ENCODE results near the gene SLC8B1. TPM values are rescaled to one million over a fixed set of nuclear protein-coding genes. Genes with fewer than 3 reads are reported as not detected.

SLC8B1 gene
- total RNA-seq, 1 donor from 2014 or later: 39.3 TPM

DNA sequence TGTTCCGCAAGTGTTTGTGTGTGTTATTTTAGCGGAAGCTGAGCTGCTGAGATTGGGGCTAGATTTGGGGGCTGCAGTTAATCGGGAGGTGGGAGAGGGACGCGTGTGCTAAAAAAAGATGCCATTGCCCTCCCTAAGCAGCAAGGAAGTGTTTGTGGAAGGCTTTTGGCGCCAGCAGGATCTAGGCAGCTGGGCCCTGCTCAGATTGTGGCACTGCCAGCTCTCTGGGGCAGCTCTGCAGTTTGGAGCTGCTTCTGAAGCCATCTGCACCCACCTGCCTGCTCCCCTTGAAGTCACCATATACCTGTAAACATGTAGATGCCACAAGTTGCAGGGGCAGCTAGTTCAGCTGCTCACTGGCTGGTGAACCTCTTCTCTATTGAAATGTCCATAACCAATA, 84.9 kb downstream of the SLC8B1 start:
- Histone ChIP-seq H3K9me3 (peaks cover 7% of the 10 kb centered on the region), H3K27me3 (ENCODE audit: low read depth) (no peaks in the 10 kb centered on the region), H3K4me3 (no peak overlapping the region), H3K36me3 (peaks cover 36% of the 10 kb centered on the region), H3K4me1 (peaks cover 22% of the 10 kb centered on the region), H3K27ac (no peak overlapping the region)
- DNase-seq (no peak), ATAC-seq (no peak)
- intact Hi-C loops (cut with DNase I): no loop called here
- TF ChIP-seq, protein P1, sequence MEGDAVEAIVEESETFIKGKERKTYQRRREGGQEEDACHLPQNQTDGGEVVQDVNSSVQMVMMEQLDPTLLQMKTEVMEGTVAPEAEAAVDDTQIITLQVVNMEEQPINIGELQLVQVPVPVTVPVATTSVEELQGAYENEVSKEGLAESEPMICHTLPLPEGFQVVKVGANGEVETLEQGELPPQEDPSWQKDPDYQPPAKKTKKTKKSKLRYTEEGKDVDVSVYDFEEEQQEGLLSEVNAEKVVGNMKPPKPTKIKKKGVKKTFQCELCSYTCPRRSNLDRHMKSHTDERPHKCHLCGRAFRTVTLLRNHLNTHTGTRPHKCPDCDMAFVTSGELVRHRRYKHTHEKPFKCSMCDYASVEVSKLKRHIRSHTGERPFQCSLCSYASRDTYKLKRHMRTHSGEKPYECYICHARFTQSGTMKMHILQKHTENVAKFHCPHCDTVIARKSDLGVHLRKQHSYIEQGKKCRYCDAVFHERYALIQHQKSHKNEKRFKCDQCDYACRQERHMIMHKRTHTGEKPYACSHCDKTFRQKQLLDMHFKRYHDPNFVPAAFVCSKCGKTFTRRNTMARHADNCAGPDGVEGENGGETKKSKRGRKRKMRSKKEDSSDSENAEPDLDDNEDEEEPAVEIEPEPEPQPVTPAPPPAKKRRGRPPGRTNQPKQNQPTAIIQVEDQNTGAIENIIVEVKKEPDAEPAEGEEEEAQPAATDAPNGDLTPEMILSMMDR (IDR thresholded peaks at IDR 0.05): no peak

DNA sequence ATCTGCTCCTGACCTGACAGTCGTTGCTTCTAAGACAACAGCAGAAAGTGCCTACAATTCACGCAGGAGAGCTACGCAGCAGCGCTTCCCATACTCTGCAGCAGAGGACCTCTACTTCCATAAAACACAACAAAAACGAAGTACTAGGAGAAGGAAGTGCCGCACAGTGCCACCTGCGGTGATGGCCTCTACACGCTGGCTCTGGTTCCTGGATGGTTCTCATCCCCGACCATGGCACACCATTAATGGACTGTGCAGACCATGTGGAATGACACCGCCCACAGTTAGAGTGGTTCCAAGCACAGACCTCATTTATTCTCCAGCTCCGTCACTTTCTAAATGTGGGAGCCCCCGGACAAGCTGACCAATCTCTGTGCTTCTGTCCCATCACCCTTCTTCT, 85.4 kb downstream of the SLC8B1 start:
- peaks cover 27% of the 10 kb centered on the region for H3K4me1 ChIP-seq
- H3K4me3 ChIP-seq: no peak overlapping the region
- intact Hi-C loops (cut with DNase I): no loop called here
- peaks cover 36% of the 10 kb centered on the region for H3K36me3 ChIP-seq
- H3K27me3 ChIP-seq (ENCODE audit: low read depth): no peaks in the 10 kb centered on the region
- TF ChIP-seq, protein P1 (IDR thresholded peaks at IDR 0.05): no peak
- ATAC-seq (no peak), DNase-seq (no peak)
- peaks cover 7% of the 10 kb centered on the region for H3K9me3 ChIP-seq
- H3K27ac ChIP-seq: no peak overlapping the region

DNA sequence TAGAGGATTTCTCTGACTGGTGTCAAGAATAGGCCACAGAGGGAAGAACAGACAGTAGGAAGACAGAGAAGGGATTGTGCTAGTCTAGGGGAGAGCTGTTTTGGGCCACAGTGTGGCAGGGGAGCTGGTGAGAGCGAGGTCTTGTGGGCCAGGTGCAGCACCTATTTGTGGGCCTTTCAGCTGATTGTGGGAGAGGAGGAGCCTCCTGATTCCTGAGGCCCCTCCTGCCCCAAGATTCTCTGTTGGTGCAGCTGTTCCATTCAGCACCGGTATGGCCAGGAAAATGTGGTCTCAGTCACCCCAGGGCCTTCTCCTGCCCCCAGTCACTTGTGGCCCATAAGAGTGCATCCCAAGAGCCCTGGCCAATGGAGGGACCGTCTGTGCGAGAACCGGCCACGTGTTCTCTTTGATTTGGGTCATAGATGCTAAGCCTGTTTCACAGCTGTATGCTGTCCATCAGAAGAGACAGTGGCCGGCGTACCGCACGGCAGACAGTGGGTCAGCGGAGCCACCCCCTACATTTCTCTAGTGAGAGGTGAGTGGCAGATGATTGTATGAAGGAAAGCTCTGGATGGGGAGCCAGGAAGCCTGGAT, 86.0 kb downstream of the SLC8B1 start:
- intact Hi-C loops (cut with DNase I): no loop called here
- peaks cover 36% of the 10 kb centered on the region for H3K36me3 ChIP-seq
- H3K27ac ChIP-seq: no peak overlapping the region
- H3K9me3 ChIP-seq: peaks cover 7% of the 10 kb centered on the region
- TF ChIP-seq, protein P1 (IDR thresholded peaks at IDR 0.05): no peak
- ATAC-seq: no peak
- no peak overlapping the region for H3K4me3 ChIP-seq
- no peaks in the 10 kb centered on the region for H3K27me3 ChIP-seq (ENCODE audit: low read depth)
- peaks cover 33% of the 10 kb centered on the region for H3K4me1 ChIP-seq
- DNase-seq: no peak

Small RNA genes lying within 50 kb of the gene (microRNA-seq; reads per million reads assigned to microRNA genes)
- gene MIR6762 (ENCODE audit: borderline number of aligned reads): not detected

Other genes starting within 250 kb of the SLC8B1 start
- gene RASAL1, start 199.3 kb downstream of the SLC8B1 start, total RNA-seq: 0.41 TPM
- gene CFAP73, start 185.4 kb downstream of the SLC8B1 start, total RNA-seq: 7.3 TPM
- gene DDX54, start 149.6 kb downstream of the SLC8B1 start, total RNA-seq: 54.9 TPM
- 14.2 TPM for gene RITA1, start 149.4 kb downstream of the SLC8B1 start, total RNA-seq
- 68.1 TPM for gene TPCN1, start 113.6 kb downstream of the SLC8B1 start, total RNA-seq
- 44.8 TPM for gene PLBD2, start 23.5 kb upstream of the SLC8B1 start, total RNA-seq
- 1.1 TPM for gene SDS, start 68.8 kb upstream of the SLC8B1 start, total RNA-seq
- 12.8 TPM for gene SDSL, start 87.3 kb upstream of the SLC8B1 start, total RNA-seq
- gene LHX5, start 136.8 kb upstream of the SLC8B1 start, total RNA-seq: not detected

All from lower lobe of right lung (tissue), 2 donors.